GM21515 (cell line): Measurements from ENCODE around the gene DHRS7C.

Experiments used
- ATAC-seq: cut with Tn5 transposase; IDR thresholded peaks from one replicate; pipeline ENCODE4 v1.9.1; 2021; ENCODE audit not compliant: unreplicated experiment

DHRS7C gene, protein sequence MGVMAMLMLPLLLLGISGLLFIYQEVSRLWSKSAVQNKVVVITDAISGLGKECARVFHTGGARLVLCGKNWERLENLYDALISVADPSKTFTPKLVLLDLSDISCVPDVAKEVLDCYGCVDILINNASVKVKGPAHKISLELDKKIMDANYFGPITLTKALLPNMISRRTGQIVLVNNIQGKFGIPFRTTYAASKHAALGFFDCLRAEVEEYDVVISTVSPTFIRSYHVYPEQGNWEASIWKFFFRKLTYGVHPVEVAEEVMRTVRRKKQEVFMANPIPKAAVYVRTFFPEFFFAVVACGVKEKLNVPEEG

DNA sequence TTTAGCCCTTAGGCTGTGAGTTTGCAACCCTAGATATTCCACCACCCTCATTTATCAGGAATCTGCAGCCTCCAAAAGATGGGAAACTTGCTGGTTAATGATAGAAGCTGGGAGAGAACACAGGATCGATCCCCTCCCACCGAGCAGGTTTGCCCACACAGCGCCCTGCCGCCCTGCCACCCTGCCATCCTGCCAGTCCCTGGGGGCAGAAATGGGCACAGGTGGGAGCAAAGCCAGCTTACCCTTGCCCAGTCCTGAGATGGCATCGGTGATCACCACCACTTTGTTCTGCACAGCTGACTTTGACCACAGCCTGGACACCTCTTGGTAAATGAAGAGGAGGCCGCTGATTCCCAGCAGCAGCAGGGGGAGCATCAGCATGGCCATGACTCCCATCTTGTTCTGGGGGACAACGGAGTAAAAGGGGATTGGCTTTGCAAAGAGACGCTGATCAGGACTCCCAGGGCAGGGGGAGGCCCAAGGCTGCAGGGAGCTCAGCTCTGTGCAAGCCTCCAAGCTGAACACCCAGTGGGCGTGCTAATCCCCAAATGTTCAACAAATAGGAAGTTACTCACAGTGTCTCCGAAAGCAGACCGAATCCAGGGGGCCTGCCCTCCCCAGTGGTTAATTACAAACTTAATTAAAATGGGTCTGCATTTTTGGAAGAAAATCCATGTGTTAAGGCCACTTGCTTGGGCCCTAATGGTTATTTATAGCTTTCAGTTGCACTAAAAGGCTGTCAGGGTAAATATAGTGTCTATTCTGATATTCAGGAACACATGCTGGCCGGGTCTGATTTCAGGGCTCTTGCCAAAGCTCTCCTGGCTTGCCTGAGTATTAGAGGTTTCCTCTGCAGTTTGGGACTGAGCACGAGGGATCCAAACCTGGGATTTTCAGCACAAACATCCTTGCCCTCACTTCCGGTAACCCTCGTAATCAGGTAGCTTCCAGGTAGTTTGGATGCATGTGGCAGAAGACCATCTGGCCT lies at the start of gene DHRS7C:
Gene DHRS7C (minus strand): TSS at position 704 of the 988 bp plus-strand sequence. CDS start 308 bp downstream, at position 396.
- ATAC-seq, result no peak

DNA sequence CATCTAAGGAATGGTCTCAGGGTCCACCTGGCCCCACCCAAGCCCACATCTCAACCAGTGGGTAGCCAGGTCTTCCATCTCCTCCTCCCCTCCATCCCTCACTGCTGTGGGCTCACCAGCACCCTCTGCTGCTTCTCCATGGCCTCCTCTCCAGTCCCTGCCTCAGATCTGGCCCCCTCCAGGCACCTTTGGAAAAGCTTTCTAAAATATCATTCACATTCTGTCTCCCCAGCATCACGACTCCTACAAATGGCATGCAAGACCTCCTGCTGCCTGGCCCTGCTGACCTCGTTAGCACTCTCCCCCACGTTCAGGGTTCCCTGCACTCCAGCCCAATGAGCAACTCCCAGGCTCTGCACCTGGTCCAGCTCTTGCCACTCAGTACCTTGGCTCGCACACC lies 48.0 kb upstream of the DHRS7C start:
- no peak for ATAC-seq

DNA sequence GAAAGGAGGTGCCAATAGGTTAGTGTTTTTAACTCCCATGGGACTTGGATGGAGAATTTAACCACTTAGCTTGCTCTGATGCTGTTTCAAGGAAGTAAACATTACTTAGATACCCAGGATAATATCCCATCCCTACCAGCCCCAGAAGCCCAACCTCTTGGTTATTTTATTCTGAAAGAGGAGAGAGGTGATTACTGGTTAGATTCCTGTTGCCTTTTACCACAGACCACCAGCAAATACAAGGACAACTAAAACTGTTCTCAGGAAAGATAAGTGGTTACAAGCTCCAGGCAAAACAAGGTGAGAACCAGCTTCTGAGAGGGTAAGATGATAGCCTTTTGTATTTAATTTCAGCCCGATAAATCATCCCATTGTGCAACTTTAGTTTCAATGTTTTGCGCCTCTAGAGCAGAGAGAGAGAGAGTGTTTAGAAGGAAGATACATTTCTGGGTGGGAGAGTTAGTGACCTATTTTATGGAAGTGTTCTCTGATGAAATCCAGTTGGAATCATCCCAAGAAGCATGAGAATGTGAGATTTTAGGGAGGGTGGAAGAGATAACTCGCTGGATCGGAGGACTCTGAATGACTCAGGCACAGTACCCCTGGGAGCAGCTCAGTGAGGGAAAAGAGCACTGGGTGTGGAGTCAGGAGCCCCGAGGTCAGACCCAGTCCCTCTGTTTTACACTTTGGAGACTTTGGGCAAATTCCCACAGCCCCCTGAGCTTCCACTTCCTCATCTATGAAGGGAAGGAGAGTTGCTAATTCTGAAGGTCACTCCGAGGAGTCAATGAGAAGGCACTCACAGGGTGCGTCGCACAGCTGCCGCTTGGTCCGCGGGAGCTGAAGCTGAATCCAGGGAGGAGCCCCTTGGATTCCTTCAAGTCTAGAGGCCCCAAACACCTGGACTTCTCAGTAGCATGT lies 46.4 kb upstream of the DHRS7C start:
- no peak for ATAC-seq

DNA sequence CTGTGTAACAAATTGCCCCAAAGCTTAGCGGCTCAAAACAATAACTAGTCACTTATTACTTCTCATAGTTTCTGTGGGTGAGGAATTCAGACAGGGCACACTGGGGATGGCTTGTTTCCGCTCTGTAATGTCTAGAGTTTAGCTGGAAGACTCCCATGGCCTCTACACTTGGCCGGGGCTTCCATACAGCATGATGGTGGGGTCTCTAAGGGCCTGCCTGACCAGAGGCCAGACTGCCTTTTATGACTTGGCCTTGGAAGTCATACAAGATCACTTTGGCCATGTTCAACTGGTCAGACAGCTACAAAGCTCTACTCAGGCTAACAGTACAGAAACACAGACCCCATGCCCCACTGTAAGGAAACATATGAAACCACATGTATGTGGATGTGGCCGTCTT lies 42.5 kb upstream of the DHRS7C start:
- no peak for ATAC-seq

DNA sequence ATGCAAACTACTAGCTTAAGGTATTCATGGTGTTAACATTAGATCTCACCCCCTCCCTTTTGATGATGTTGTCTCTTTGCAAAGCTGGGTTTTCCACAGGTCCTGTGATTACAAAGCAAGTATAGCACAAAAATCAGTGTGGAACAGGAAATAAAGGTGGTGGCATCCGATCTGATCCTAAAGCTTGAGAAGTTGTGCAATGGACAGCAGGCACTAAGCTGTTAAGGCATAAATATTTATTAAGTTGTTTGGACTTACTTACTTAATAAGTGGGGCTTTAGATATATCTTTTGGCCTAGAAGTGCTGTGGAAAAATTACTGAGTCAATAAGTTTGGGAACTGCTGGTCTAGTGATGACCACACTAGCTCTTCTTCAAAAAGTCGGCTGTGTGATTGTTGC lies 39.3 kb upstream of the DHRS7C start:
- no peak for ATAC-seq

DNA sequence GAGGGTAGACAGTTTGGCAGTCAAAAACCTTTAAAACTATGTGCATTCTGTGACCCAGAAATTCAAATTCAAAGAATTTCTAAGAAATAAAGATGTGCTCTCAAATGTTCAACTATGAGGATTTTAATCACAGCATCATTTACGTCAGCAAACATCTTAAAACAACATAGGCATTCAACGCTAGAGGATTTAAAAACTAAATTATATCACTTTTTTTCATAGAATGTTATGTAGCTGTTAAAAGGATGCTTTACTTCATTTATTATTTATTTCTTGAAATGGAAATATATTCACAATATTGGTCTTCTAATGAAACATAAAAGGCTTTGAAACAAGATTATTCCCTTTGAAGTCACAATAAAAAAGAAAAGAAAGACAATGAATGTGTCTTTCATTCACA lies 38.0 kb upstream of the DHRS7C start:
- ATAC-seq, result no peak

DNA sequence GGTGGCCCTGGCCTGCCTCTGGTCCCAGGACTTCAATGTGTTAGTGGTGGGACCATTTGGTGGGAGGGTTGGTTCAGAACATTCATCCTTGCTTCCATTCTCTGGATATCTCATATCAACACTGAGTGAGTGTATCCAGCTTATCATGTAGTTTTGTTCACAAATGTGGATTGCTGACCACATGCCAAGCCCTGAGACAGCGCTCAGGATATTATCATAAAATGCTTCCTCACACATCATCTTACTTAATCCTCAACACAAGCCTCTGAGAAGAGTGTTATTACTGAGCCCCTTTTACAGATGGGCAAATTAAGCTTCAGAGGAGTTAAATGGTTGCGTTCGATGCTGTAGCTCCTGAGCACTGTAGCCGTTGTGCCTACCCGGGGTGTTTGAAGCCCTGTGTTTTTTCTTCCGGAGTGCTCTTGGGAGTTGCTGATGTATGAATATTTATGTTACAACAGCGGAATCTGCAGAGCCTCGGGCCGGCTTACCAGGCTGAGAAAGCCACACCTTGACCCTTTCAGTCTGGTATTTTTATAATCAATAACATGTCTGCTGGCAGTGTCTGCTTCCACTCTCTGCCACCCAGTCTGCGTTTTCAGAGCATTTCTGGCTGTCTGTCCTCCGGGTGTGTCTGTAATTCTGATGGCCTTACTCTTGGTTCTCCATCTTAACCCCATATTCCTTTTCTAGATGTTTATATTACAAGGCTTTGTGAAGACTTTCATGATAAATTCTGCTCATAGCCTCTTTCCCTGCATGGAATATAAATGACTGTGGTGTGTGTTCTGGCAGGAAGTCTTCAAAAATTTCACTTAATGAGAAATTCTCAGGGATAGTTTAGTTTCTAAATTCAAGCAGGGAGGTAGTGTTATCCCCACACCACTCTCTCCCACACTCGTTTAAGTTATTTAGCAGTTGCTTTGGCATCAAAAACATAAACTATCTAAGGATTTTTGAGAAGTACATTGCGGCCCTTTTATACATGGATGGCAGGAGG lies 37.2 kb upstream of the DHRS7C start:
- ATAC-seq, result no peak

DNA sequence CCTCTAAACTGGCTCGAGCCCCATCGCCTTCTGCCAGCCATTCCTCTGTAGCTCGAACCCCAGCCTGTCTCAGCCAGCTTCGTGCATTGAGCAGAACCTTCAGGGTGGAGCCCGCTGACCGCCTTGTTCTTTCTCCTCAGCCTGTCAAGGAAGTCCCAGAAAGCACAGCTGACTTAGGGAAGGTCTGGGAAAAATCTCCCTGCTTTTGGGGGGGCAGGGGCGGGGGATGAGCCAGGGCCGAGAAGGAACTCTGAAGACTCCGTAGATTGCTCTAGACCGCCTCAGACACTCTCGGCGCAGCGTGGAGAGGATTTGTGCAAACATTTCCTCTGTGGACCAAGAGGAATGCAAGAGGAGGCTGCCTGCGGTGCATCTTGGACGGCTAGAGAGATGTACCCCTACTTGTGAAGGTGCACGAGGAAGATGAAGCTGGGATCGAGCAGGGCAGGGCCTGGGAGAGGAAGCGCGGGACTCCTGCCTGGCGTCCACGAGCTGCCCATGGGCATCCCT lies 34.3 kb upstream of the DHRS7C start, which contains the start of gene GLP2R:
Gene GLP2R (plus strand): TSS at position 284 of the 510 bp plus-strand sequence. CDS start 140 bp downstream, at position 424.
- no peak for ATAC-seq

DNA sequence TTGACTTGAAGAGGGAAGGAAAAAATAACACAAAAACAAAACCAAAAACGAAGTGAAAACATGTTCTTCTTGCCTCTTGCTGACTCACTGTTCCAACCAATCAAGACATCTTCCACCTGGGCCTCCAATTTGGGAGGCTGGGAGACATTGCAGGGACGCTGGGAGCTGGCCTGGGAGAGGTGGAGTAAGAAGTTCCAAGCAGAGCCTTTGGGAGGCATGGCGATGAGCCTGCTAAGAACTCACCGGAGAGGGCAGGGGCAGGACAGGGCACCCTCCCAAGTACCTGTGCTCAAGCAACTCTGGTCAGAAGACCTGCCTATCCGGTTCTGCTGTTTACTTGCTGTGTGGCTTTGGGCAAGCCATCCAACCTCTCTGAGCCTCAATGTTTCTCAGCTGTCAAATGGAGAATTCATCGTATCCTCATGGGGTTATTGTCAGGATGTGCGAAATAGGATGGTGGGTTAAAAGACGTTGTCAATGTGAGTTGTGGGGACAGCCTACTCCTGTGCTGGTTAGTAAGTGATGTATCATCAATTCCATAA lies 33.5 kb upstream of the DHRS7C start:
- no peak for ATAC-seq

DNA sequence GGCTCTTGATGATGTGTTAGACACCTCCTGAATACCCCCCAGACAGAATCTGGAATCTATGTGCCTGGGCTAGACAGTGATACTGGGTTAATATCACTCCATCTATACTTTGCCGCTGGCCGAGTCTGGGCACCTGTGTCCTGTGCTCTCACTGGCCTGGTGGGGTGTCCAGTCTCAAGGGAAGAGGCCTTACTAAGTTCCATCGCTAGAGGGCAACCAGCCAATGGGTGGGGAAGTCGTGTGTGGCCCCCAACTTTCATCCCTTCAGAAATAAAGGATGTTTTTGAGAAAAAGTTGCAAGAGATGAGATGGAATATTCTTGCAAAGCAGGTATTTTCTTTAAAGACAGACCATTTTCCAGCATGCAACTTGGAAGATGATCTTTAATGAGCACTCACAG lies 32.7 kb upstream of the DHRS7C start:
- ATAC-seq, result no peak

DNA sequence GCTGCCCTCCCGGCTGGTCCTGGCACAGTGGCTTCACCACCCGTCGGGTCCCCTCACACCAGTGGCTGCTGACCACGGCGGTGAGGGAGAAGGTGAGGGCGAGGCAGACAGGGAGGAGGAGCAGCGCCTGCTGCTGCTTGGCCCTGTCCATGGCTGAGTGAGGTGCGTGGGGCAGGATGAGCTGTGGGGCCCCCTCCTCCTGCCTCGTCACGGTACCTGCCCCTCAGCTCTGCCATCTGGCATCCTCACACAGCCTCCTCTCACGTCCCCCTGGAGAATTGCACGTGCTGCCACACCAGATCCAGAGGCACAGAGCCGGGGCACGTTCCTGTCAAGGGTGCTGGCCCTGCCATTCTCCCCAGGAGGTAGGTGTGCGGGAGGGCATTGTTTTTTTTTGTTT lies 30.5 kb upstream of the DHRS7C start, which contains the start of gene GSG1L2:
Gene GSG1L2 (minus strand): TSS at position 159 of the 400 bp plus-strand sequence. CDS start 8 bp downstream, at position 151.
- ATAC-seq, result no peak

DNA sequence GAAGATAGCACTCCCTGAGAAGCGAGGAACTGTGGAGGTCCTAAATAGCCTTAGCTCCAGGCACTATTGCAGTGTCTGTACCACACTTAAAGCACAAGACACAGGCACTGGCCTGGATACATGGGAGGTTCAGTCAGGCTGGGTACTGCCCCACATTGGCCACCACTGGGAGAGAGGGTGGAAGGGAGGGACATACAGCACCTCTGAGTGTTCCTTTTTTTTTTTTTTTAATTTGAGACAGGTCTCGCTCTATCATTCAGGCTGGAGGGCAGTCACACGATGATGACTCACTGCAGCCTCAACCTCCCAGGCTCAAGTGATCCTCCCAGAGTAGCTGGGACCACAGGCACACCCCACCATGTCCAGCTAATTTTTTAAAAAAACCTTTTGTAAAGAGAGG lies 29.1 kb upstream of the DHRS7C start:
- ATAC-seq, result no peak

DNA sequence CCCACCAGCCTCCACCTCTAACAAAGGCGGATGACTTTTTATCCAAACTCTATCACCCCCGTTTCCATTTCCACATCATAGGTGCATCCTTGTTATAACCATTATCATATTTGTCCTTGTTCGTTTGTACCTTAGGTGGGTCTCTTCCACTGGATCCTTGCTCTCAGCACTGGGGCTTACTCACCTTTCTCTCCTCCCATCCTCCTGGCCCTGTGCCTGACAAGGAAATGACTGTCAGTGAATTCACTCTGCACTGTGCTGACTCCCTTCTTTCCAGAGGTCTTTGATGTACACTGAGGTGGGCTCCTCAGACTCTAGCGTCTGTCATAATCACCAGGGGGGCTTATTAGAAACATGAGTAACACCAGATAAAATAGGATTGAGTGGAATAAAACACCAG lies 27.4 kb upstream of the DHRS7C start:
- no peak for ATAC-seq

DNA sequence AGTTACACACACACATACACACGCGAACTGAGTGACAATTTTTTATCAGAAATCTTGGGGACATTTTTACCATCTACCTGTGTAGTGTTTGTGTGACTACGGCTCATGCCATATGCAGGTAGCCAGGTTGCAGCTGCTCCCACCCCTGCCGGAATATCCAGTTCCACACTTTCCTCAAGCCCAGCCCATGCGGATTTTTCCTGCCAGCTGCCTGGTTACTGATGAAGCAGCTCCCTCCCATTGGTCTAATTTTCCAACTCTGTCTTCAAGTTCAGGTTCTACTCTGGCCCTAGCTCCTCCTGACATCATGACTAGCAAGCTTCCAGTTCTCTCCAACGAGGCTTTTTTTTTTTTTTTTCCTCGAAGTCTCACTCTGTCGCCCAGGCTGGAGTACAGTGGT lies 25.7 kb upstream of the DHRS7C start:
- no peak for ATAC-seq

DNA sequence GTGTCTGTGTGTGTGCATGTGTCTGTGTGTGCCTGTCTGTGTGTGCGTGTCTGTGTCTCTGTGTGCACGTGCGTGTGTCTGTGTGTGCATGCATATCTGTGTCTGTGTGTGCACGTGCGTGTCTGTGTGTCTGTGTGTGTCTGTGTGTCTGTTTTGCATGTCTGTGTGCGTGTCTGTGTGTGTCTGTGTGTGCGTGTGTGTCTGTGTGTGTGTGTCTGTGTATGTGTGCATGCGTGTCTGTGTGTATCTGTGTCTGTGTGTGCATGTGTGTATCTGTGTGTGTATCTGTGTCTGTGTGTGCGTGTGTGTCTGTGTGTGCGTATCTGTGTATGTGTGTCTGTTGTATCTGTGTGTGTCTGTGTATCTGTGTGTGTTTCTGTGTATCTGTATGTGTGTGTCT lies 25.1 kb upstream of the DHRS7C start:
- ATAC-seq, result no peak

DNA sequence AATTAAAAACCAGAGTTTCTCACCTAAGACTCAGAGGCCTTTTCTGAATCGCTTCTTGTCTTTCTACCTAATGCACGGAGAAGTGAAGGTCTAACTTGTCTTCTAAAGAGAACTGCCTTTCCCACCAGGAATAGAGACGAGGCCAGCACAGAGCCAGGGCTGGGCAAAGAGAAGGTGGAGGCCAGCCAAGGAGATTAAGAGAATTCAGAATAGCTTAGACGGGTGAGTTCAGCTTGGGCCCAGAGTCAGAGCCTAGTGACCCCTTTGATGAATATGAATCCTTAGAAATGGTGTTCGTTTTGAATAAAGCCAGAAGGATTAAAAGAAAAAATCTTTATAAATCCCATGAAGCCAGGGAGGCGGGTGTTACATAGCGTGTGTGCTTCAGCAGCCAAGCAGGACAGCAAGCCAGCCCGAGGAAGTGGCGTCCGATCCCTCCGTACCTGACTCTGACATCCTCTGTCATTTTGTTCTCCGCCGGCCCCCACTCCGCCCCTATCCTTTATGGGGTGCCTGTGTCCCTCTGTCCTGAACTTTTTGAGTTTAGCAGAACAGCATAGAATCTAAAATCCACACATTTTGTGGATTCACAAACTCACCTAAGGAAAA lies 23.0 kb upstream of the DHRS7C start:
- no peak for ATAC-seq

DNA sequence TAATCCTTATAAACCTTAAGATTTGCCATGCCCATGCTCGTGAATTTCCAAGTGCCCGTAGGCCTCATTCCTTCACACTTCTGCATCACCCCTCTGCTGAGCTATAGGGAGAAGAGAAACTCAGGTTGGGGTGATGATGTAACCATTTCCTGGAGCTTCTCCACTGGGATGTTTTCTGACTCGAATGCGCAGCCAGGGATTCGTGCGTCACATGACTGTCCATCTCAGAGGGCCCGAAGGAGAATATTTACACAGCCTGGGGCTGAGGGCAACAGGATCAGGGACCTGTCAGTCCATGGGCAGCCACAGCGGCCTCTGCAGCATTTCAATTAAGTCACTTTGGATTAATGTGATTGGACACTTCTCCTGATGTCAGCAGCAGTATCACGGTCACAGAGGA lies 21.8 kb upstream of the DHRS7C start:
- no peak for ATAC-seq

DNA sequence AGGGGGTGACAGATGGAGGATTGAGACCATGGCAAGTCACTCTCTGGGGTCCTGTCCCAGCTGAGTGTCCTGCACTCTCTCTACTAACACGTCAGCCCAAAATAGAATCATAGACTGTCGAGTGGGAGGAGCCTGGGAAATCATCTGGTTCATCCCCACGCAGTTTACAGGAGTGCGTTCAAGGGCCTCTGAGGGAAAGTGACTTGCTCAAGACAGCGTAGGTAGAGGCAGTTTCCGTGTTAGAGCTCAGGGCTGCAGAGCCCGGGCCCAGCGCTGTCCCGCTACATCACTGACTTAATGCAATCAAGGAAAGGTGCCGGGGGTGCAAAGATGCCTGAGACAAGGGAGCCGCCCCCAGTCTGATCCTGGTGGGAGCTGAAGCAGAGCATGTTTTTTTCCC lies 20.1 kb upstream of the DHRS7C start:
- ATAC-seq, result no peak

DNA sequence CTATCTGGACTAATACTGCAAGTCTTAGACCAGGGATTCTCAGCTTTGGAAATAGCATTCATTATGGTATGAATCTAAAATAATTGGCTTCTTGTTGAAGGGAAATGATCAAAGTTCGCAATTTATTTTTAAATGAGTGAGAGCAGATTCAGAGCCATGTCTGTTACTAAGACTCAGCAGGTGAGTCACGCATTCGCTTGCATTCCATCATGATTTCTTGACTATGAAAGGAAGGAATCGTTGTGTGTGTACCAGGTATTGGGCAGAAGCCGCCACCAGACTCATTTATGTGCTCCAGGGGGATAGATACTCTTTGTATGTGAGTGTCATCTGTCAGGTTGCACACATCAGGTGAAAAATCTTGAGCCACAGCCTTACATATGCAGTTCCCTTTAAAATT lies 19.7 kb upstream of the DHRS7C start:
- no peak for ATAC-seq
